Caco-2 (cell line): ENCODE results near the gene RIMS1. TPM values are rescaled to one million over a fixed set of nuclear protein-coding genes. Genes with fewer than 3 reads are reported as not detected.

Experiments used
- BruUV-seq: library from RNA; stranded (reverse); fragments of 400-500 nt; replicated peaks from 2 replicates; lab custom pipeline; 2021; lab: Mats Ljungman, UMichigan
- CTCF ChIA-PET: fragments of 300-600 bp; sonication (Branson Sonifier 250); formaldehyde crosslinking; loops from one replicate; lab custom pipeline; 2022; ENCODE audit warnings: antibody characterized with exemption; lab: Charles Lee
- POLR2A ChIA-PET: fragments of 300-600 bp; sonication (Branson Sonifier 250); formaldehyde crosslinking; loops from one replicate; lab custom pipeline; 2022; ENCODE audit warnings: antibody characterized with exemption; lab: Charles Lee
- DNase-seq, 2 experiments: peaks; one replicate each; pipeline versions ENCODE4 v3.0.0 to v3.0.0-alpha.2; 2020 to 2022
- H3K27me3 ChIP-seq: replicated peaks from 2 replicates; pipeline ENCODE4 v1.6.0; 2011; ENCODE audit warnings: low read length; ENCODE audit not compliant: control insufficient read depth, insufficient read depth
- H3K36me3 ChIP-seq: 2 replicates; pipeline ENCODE4 v1.5.1; 2011; ENCODE audit warnings: low read length; ENCODE audit not compliant: control insufficient read depth, insufficient read depth
- H3K4me1 ChIP-seq: fragments of 250-450 bp; sonication (Bioruptor Pico); 2 replicates; pipeline ENCODE4 v1.5.1; 2020; ENCODE audit warnings: mild to moderate bottlenecking
- H3K4me3 ChIP-seq: 2 replicates; pipeline ENCODE4 v1.5.1; 2011; ENCODE audit warnings: low read depth, mild to moderate bottlenecking, control low read depth, low read length
- H3K9me3 ChIP-seq: fragments of 250-450 bp; sonication (Bioruptor Pico); 2 replicates; pipeline ENCODE4 v1.5.1; 2020; ENCODE audit warnings: mild to moderate bottlenecking, moderate library complexity
- H3K27ac Mint-ChIP-seq: one replicate; pipeline ENCODE4 v1.8.0; 2022; ENCODE audit warnings: mixed read lengths; ENCODE audit not compliant: unreplicated experiment
- H3K27me3 Mint-ChIP-seq: one replicate; pipeline ENCODE4 v1.8.0; 2022; ENCODE audit warnings: mixed read lengths; ENCODE audit not compliant: insufficient read depth, unreplicated experiment
- H3K36me3 Mint-ChIP-seq: one replicate; pipeline ENCODE4 v1.8.0; 2022; ENCODE audit warnings: mild to moderate bottlenecking, mixed read lengths; ENCODE audit not compliant: insufficient read depth, unreplicated experiment
- H3K4me1 Mint-ChIP-seq: one replicate; pipeline ENCODE4 v1.8.0; 2022; ENCODE audit warnings: low read depth, mixed read lengths; ENCODE audit not compliant: unreplicated experiment
- H3K4me3 Mint-ChIP-seq: one replicate; pipeline ENCODE4 v1.8.0; 2022; ENCODE audit warnings: mild to moderate bottlenecking, moderate library complexity, mixed read lengths; ENCODE audit not compliant: unreplicated experiment
- H3K9me3 Mint-ChIP-seq: one replicate; pipeline ENCODE4 v1.8.0; 2022; ENCODE audit warnings: mixed read lengths; ENCODE audit not compliant: unreplicated experiment
- CTCF ChIP-seq, 2 experiments: fragments of 200-600 bp in 1 of 2; IDR thresholded peaks; 1 replicate in 1 of 2; 2 replicates in 1 of 2; pipeline versions ENCODE4 v1.5.1 to v1.8.0; 2011 to 2022; ENCODE audit warnings: antibody characterized with exemption in 1 of 2, control low read depth in 1 of 2, inconsistent platforms in 1 of 2, low read depth in 1 of 2, low read length in 1 of 2, mild to moderate bottlenecking in 1 of 2, moderate library complexity in 1 of 2; ENCODE audit not compliant: insufficient read depth in 1 of 2, severe bottlenecking in 1 of 2, unreplicated experiment in 1 of 2
- intact Hi-C: fragments of 100-400 bp; cut with micrococcal nuclease; formaldehyde crosslinking; loops from one replicate; pipeline ENCODE4 v1.10.0; 2022; ENCODE audit not compliant: unreplicated experiment
- total RNA-seq: library from RNA; stranded (reverse); gene quantifications from 2 replicates; pipeline ENCODE4 v1.2.3, GENCODE V29; 2022

The RIMS1 gene
- total RNA-seq, 1 experiment from 2014 or later: 3.4 TPM

GRCh38 chr6:72287801-72288200, 401.5 kb downstream of the RIMS1 start:
- H3K27ac Mint-ChIP-seq: no peak overlapping the region
- Histone ChIP-seq H3K27me3 (no peaks in the 10 kb centered on the region), H3K4me1 (peaks cover 4% of the 10 kb centered on the region), H3K36me3 (no peaks in the 10 kb centered on the region), H3K4me3 (no peak overlapping the region), H3K9me3 (no peaks in the 10 kb centered on the region)
- no peaks in the 10 kb centered on the region for H3K4me1 Mint-ChIP-seq
- no peak for TF ChIP-seq CTCF (IDR thresholded peaks at IDR 0.05; ENCODE audit: insufficient read depth in 1 of 2, low read depth in 1 of 2, low read length in 1 of 2, severe bottlenecking in 1 of 2, unreplicated experiment in 1 of 2)
- DNase-seq: no peak
- H3K27me3 Mint-ChIP-seq: no peaks in the 10 kb centered on the region
- CTCF ChIA-PET: no interaction called here
- H3K9me3 Mint-ChIP-seq: no peaks in the 10 kb centered on the region
- POLR2A ChIA-PET: no interaction called here
- no peaks in the 10 kb centered on the region for H3K36me3 Mint-ChIP-seq
- no peak overlapping the region for H3K4me3 Mint-ChIP-seq
- BruUV-seq: no TSS peak
- intact Hi-C loops: no loop called here

GRCh38 chr6:72288592-72288991, 402.2 kb downstream of the RIMS1 start:
- Mint-ChIP-seq H3K9me3 (no peaks in the 10 kb centered on the region), H3K36me3 (no peaks in the 10 kb centered on the region), H3K27ac (no peak overlapping the region), H3K27me3 (no peaks in the 10 kb centered on the region), H3K4me3 (no peak overlapping the region), H3K4me1 (no peaks in the 10 kb centered on the region)
- Histone ChIP-seq H3K4me1 (peaks cover 4% of the 10 kb centered on the region), H3K9me3 (no peaks in the 10 kb centered on the region), H3K4me3 (no peak overlapping the region), H3K36me3 (no peaks in the 10 kb centered on the region), H3K27me3 (no peaks in the 10 kb centered on the region)
- CTCF ChIA-PET: no interaction called here
- no peak for DNase-seq
- no TSS peak for BruUV-seq
- intact Hi-C loops: no loop called here
- TF ChIP-seq CTCF (IDR thresholded peaks at IDR 0.05; ENCODE audit: insufficient read depth in 1 of 2, low read depth in 1 of 2, low read length in 1 of 2, severe bottlenecking in 1 of 2, unreplicated experiment in 1 of 2): no peak
- POLR2A ChIA-PET: no interaction called here

- Mint-ChIP-seq H3K9me3 (no peaks in the 10 kb centered on the region), H3K27ac (no peak overlapping the region), H3K4me3 (no peak overlapping the region), H3K36me3 (no peaks in the 10 kb centered on the region), H3K4me1 (no peaks in the 10 kb centered on the region), H3K27me3 (no peaks in the 10 kb centered on the region)
- TF ChIP-seq CTCF (IDR thresholded peaks at IDR 0.05; ENCODE audit: insufficient read depth in 1 of 2, low read depth in 1 of 2, low read length in 1 of 2, severe bottlenecking in 1 of 2, unreplicated experiment in 1 of 2): no peak
- Histone ChIP-seq H3K9me3 (no peaks in the 10 kb centered on the region), H3K36me3 (no peaks in the 10 kb centered on the region), H3K4me3 (no peak overlapping the region), H3K4me1 (peaks cover 4% of the 10 kb centered on the region), H3K27me3 (no peaks in the 10 kb centered on the region)
- intact Hi-C loops: no loop called here
- BruUV-seq: no TSS peak
- CTCF ChIA-PET: no interaction called here
- DNase-seq: no peak
- POLR2A ChIA-PET: no interaction called here
Measured at GRCh38 chr6:72290620-72291019, 404.3 kb downstream of the RIMS1 start.
